Ovary (tissue), 9 donors: Measurements from ENCODE around the gene CYSRT1. TPM values are rescaled to one million over a fixed set of nuclear protein-coding genes. Genes with fewer than 3 reads are reported as not detected.

Source experiments
- DNase-seq, 5 donors: peaks; one replicate each; pipeline ENCODE4 v3.0.0-alpha.2; 2019 to 2020
- H3K27ac ChIP-seq, 2 donors: fragments of 200-600 bp; one replicate each; pipeline versions ENCODE4 v1.5.1 to v1.8.0; 2019 to 2022
- H3K27me3 ChIP-seq: fragments of 200-600 bp; one replicate; pipeline ENCODE4 v1.8.0; 2022
- H3K36me3 ChIP-seq: fragments of 200-600 bp; sonication (generic); one replicate; pipeline ENCODE4 v1.5.1; 2019
- H3K4me1 ChIP-seq: one replicate; pipeline ENCODE4 v1.8.1; 2013; ENCODE audit warnings: mild to moderate bottlenecking, moderate library complexity; ENCODE audit not compliant: insufficient read depth
- H3K4me3 ChIP-seq: fragments of 200-600 bp; sonication (generic); one replicate; pipeline ENCODE4 v1.5.1; 2017
- H3K9me3 ChIP-seq, 2 donors: fragments of 200-600 bp in 1 of 2; sonication (generic) in 1 of 2; one replicate each; pipeline versions ENCODE4 v1.5.1 to v1.8.1; 2013 to 2019; ENCODE audit warnings: mild to moderate bottlenecking in 1 of 2, moderate library complexity in 1 of 2
- EP300 ChIP-seq: sonication (generic); formaldehyde crosslinking; IDR thresholded peaks from one replicate; pipeline ENCODE4 v1.6.1; 2017; ENCODE audit warnings: antibody characterized with exemption
- POLR2A ChIP-seq: fragments of 450-650 bp; IDR thresholded peaks from one replicate; pipeline ENCODE4 v1.6.1; 2017; ENCODE audit warnings: antibody characterized with exemption, mild to moderate bottlenecking, moderate library complexity
- WGBS, 3 donors: extraction: QIAGEN DNeasy Blood & Tissue Kit in 1 of 3; methylation state at CpG; one replicate each; pipeline versions ENCODE4 v1.1.5 to v1.1.7; 2013 to 2017; 5-methylcytosine and 5-hydroxymethylcytosine counted together
- intact Hi-C, 4 donors: fragments of 100-400 bp; cut with DNase I; formaldehyde crosslinking; loops; one replicate each; pipeline versions ENCODE4 v1.11.0 to v1.15.1; 2022 to 2023
- polyA plus RNA-seq, 2 donors: library from polyadenylated mRNA; stranded (reverse); fragments of 200-250 nt in 1 of 2; fragments of 350-450 nt in 1 of 2; fragmentation: Illumina TruSeq in 1 of 2; extraction: RNeasy Lipid Tissue Mini Kit (QIAGEN cat#74804) in 1 of 2; gene quantifications; one replicate each; pipeline ENCODE4 v1.2.3, GENCODE V29; 2013 to 2014
- total RNA-seq, 7 donors: library from RNA; depleted of rRNA in 2 of 7; stranded (reverse); fragments of >200 nt in 2 of 7; fragmentation: NEBNext Ultra II Directional in 3 of 7; extraction: Animal tissue kit (Norgen Biotek cat#: 25700) in 3 of 7; gene quantifications; one replicate each; pipeline versions ENCODE4 v1.1.0 to v1.2.4, GENCODE V29; 2016 to 2023
- TF ChIP-seq, protein P1 (sequence below), 3 donors: fragments of 450-650 bp in 2 of 3; fragments of 200-600 bp in 1 of 3; IDR thresholded peaks; one replicate each; pipeline versions ENCODE4 v1.5.1 to v1.8.0; 2016 to 2022; ENCODE audit warnings: antibody characterized with exemption in 3 of 3, mild to moderate bottlenecking in 1 of 3
- donor health status: DM: no; HTN: no; CAD: no; lungs with moderate emphysema.
- donor health status: DM: no; HTN: no; CAD: no.
- donor health status: Bipolar disorder and iron deficiency.
- donor health status: DM: yes; HTN: yes; CAD: no.
- donor health status: DM: no; HTN: no; CAD: no.
- donor health status: DM: yes; HTN: yes; CAD: no.

The CYSRT1 gene
- total and polyA plus RNA-seq, 9 donors: 0.12 to 0.80 (median 0.17) TPM; not detected in 4

DNA sequence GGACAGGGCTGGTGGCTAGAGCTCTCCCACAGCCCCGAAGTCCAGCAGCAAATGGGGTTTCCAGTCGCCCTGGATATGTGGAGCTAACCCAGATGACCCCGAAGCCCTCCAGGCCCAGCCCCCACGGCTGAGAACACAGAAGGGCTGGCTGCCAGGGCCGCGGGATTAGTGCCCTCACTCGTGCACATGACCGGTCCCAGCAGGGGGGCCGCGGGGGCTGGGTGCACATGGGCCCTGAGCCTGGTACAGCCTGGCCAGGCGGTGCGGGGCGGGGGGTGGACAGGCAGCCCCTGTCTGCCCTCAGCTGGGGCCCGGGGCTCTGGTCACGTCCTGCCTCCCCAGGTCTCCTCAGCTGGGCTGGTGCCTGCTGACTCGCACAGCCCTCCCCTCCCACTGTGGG is 30.6 kb upstream of the CYSRT1 start:
- no peaks in the 10 kb centered on the region for H3K36me3 ChIP-seq
- H3K4me1 ChIP-seq: peaks cover 13% of the 10 kb centered on the region
- no peak overlapping the region for H3K4me3 ChIP-seq
- 65 to 67% (median 66%) methylated on average over 14 to 16 of the region's 16 CpGs for WGBS, 3 donors
- H3K27ac ChIP-seq: no peak overlapping the region
- TF ChIP-seq EP300 (no peak), POLR2A (no peak)
- TF ChIP-seq, protein P1, sequence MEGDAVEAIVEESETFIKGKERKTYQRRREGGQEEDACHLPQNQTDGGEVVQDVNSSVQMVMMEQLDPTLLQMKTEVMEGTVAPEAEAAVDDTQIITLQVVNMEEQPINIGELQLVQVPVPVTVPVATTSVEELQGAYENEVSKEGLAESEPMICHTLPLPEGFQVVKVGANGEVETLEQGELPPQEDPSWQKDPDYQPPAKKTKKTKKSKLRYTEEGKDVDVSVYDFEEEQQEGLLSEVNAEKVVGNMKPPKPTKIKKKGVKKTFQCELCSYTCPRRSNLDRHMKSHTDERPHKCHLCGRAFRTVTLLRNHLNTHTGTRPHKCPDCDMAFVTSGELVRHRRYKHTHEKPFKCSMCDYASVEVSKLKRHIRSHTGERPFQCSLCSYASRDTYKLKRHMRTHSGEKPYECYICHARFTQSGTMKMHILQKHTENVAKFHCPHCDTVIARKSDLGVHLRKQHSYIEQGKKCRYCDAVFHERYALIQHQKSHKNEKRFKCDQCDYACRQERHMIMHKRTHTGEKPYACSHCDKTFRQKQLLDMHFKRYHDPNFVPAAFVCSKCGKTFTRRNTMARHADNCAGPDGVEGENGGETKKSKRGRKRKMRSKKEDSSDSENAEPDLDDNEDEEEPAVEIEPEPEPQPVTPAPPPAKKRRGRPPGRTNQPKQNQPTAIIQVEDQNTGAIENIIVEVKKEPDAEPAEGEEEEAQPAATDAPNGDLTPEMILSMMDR (IDR thresholded peaks at IDR 0.05): no peak
- H3K9me3 ChIP-seq: no peaks in the 10 kb centered on the region
- DNase-seq: no peak
- intact Hi-C loops: no loop called here
- no peaks in the 10 kb centered on the region for H3K27me3 ChIP-seq

DNA sequence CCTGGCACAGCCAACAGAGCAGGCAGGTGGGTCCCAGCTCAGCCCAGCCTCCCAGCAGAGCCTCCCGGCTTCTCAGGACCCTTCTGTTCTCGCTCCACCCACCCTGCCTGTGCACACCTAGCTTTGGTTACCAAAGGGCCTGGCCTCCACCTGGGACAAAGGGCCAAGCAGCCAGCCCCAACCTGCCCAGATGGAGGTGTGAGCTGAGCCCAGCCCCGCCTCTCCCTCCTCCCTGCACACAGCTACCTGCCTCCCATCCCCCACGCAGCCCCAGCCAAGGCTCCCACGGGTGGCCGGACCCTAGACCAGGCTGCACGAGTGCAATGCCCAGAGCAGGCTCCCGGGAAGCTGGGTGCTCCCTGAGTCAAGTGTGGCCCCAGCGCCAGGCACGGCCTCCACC is 30.1 kb upstream of the CYSRT1 start:
- H3K9me3 ChIP-seq: no peaks in the 10 kb centered on the region
- peaks cover 11% of the 10 kb centered on the region for H3K4me1 ChIP-seq
- no peak overlapping the region for H3K4me3 ChIP-seq
- TF ChIP-seq EP300: no peak
- TF ChIP-seq, protein P1 (IDR thresholded peaks at IDR 0.05): no peak
- H3K36me3 ChIP-seq: no peaks in the 10 kb centered on the region
- 77 to 81% (median 80%) methylated on average over 10 of the region's 10 CpGs for WGBS, 3 donors
- DNase-seq: no peak
- H3K27ac ChIP-seq: no peak overlapping the region
- H3K27me3 ChIP-seq: no peaks in the 10 kb centered on the region
- intact Hi-C loops: no loop called here

DNA sequence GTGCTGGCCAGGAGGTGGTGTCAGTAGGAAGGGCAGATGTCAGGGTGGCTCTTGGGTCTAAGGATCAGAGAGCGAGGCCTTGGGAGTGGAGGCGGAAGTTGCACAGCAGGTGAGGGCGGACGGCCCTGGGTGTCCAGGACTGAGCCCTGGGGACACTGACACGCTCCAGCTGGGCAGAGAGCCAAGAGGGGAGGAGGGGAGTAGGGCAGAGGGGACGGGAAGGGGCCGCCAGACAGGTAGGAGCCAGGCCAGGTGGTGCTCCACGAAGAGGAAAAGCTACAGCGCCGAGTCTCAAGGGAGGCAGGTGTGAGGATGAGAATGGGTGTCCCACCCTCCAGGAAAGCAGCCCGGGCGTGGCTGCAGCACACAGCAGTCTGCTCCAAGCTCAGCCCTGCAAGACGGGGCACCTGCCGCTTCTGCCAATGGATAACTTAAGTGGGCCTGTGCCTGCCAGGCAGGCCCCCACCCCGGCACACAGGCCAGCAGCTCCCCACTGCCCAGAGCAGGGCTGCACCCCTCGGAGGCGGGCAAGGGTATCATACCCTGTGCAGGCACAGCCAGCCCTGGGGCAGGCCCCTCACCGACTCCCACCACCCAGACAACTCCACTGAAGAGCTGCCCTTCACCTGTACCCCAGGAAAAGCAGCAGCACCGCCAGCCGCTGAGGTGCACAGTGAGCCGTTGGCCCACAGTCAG is 29.3 kb upstream of the CYSRT1 start:
- no peak for DNase-seq
- H3K9me3 ChIP-seq: no peaks in the 10 kb centered on the region
- no peaks in the 10 kb centered on the region for H3K27me3 ChIP-seq
- no peak overlapping the region for H3K4me3 ChIP-seq
- intact Hi-C loops: no loop called here
- 83 to 87% (median 85%) methylated on average over 20 to 21 of the region's 21 CpGs for WGBS, 3 donors
- no peak overlapping the region for H3K27ac ChIP-seq
- H3K36me3 ChIP-seq: no peaks in the 10 kb centered on the region
- peaks cover 9% of the 10 kb centered on the region for H3K4me1 ChIP-seq
- TF ChIP-seq, protein P1 (IDR thresholded peaks at IDR 0.05): no peak

DNA sequence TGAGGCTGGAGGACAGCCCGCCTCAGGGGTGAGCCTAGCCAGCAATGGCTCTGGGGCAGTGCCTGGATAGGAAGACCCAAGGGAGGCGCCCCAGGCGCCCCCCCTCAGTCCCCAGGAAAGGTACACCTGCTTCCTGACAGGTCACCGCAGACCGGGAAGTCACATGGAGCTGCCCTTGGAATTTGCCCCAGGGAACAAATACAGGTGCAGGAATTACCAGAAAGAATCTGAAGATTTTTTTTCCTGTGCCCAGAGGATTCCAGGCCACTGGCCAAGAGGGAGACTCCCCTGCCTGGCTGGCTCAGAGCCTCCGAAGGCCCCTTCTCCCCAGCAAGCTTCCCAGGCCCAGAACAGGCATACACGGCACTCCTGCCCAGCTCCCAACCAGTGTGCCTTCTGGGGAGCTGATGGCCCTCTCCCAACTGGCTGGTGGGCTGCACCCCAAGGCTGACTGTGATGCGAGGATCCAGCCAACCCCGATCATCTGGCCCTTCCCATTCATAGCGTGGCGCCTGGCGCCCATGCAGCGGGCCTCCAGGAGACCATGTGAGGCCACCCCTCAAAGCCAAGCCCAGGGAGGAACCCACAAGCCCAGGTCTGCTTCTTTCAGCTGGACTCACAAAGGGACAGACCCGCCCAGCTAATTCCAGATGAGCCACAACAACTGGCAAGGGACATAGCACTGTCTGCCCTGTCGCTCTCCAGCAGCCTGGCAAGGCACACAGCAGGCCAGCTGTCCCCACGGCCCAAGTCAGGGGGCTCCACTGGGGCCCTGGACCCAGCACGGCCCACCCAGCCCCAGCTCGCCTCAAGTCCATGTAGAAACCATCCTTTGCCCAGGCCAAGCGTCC is 26.7 kb upstream of the CYSRT1 start:
- no peaks in the 10 kb centered on the region for H3K27me3 ChIP-seq
- no peak overlapping the region for H3K4me3 ChIP-seq
- TF ChIP-seq EP300 (no peak), POLR2A (no peak)
- TF ChIP-seq, protein P1 (IDR thresholded peaks at IDR 0.05): no peak
- H3K36me3 ChIP-seq: no peaks in the 10 kb centered on the region
- H3K4me1 ChIP-seq: peaks cover 9% of the 10 kb centered on the region
- no peaks in the 10 kb centered on the region for H3K9me3 ChIP-seq
- DNase-seq: no peak
- WGBS, 3 donors: 73 to 82% (median 79%) methylated on average over 12 to 19 of the region's 19 CpGs
- intact Hi-C loops: no loop called here
- H3K27ac ChIP-seq: no peak overlapping the region
